ENCODE results near the gene RBMXL3. TPM values are rescaled to one million over a fixed set of nuclear protein-coding genes. Genes with fewer than 3 reads are reported as not detected.

Gene RBMXL3
- total and polyA plus RNA-seq, 2 of the 13 experiments (the other 11 are each of a cell fraction or from before 2014, with no cell fraction given): not detected

DNA sequence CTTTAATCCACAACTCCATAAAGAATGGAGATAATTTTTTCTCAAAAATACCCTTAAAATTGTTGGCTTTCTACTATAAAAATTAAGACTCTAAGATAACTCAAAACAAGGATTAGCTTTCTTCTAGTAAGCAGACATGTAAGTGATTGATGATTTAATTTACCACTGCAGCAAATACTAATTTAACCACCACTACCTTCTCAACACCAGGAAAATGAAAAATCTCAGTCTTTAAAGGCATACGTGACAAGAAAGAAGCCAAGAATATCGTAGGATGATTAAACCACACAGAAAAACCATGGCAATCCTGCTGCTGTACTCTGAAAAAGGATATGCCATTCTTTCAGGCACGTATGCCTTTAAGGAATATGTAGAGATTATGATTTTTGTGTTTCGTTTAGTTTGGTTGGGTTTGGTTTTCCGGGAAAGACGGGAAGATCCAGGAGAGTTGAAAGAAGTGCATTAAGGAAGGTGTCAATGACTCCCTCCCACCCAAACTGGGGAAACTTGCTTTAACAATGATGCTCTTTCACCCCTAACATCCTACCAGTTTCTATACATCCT, 43.8 kb downstream of the RBMXL3 start (continued):
- TF ChIP-seq ZNF773 (CRISPR knock-in tag; IDR thresholded peaks at IDR 0.05; ENCODE audit: borderline replicate concordance): no peak

GRCh38 chrX:115233497-115234455, 44.6 kb downstream of the RBMXL3 start, which contains the start of gene LRCH2:
LRCH2 (minus strand) TSS chrX:115234096; CDS start chrX:115234041, 55 bp downstream.
- Histone ChIP-seq H3K9ac (ENCODE audit: insufficient read depth, low read depth, low read length) (no peak within 1 kb of the TSS), H4K20me1 (ENCODE audit: insufficient read depth, low read length) (no peaks in the 10 kb centered on the region), H2AFZ (ENCODE audit: low read length) (no peak within 1 kb of the TSS), H3K27me3 (ENCODE audit: control insufficient read depth in 1 of 2, insufficient read depth in 2 of 2, low read length in 2 of 2) (peaks cover 1 to 10% of the 10 kb centered on the region in 2 experiments; a peak in 2 of 5 replicates), H3K27ac (ENCODE audit: extremely low read length, insufficient read depth, low read length) (no peak within 1 kb of the TSS), H3K4me3 (replicated peaks in 1 of 3; ENCODE audit: insufficient read depth in 1 of 3, low read depth in 2 of 3, low read length in 3 of 3) (no peak within 1 kb of the TSS; a peak in 1 of 6 replicates), H3K9me3 (ENCODE audit: low read length) (no peaks in the 10 kb centered on the region), H3K36me3 (replicated peaks in 1 of 2; ENCODE audit: control insufficient read depth in 1 of 2, insufficient read depth in 2 of 2, low read length in 2 of 2) (no peaks in the 10 kb centered on the region), H3K79me2 (ENCODE audit: insufficient read depth, low read length) (no peaks in the 10 kb centered on the region), H3K4me2 (ENCODE audit: low read depth, low read length) (no peak within 1 kb of the TSS; the same call in 1 of the 2 replicates), H3K4me1 (ENCODE audit: insufficient read depth, low read length) (no peaks in the 10 kb centered on the region)
- no peak for TF ChIP-seq HMGXB3 (CRISPR knock-in tag; IDR thresholded peaks at IDR 0.05; ENCODE audit: borderline replicate concordance)
- WGBS (ENCODE audit: low lambda C conversion rate): 20% methylated on average over 24 of the region's 59 CpGs
- ChIA-PET POLR2A (no interaction called here), CTCF (ENCODE audit: low intra/inter-chr PET ratio, low total read pairs) (no interaction called here)
- FAIRE-seq (no peak), ATAC-seq (no peak), DNase-seq (ENCODE audit: low spot score) (no peak)
- intact Hi-C loops (cut with micrococcal nuclease; ENCODE audit: unreplicated experiment): no loop called here
- BruUV-seq (replicated peaks): no TSS peak
- in situ Hi-C loops (cut with HindIII; ENCODE audit: extremely low pct_ligation_motif_present, low pct_unique_long_range_greater_than_20kb): no loop called here

Measured in HepG2 (cell line).